NCI-H345 (cell line): Measurements from ENCODE around the gene PEAR1.
A peak's percentile ranks its signal among the peaks of the same experiment; 100 is the strongest.

Source experiments
- DNase-seq: peaks from one replicate; lab custom pipeline; 2025; lab: John Stamatoyannopoulos, UW

Gene PEAR1

DNA sequence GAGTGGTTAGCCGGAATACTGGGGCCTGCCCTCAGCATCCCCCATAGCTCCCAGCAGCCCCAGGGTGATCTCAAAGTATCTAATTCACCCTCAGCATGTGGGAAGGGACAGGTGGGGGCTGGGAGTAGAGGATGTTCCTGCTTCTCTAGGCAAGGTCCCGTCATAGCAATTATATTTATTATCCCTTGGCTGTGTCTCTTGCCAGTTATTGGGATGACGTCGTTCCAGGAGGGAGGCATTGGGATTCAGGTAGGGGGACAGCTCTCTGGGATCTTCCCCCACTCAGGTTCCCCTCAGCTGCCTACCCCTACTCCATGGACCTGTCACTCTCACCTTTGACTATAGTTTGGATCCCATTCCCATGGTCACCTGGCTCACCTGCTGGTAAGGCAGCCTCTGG, 11.9 kb upstream of the PEAR1 start:
- no peak for DNase-seq

DNA sequence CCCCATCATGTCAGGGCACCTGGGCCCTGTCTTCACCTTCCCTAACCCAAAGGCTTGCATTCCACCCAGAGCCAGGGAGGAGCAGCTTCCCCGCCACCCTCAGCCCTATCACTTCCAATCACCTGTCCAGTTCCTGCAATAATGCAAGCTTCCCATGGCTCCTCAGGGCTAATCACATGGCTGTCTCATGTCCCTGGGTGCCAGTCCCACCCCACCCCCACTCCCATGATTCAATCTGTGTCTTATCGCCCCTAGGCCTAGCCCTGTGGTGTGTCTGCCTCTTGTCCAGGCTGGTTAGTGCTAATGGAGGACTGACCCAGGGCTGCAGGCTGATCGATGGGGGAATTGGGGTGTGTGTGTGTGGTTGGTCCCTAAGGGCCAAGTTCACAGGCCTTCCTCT, 11.0 kb upstream of the PEAR1 start:
- DNase-seq = no peak

DNA sequence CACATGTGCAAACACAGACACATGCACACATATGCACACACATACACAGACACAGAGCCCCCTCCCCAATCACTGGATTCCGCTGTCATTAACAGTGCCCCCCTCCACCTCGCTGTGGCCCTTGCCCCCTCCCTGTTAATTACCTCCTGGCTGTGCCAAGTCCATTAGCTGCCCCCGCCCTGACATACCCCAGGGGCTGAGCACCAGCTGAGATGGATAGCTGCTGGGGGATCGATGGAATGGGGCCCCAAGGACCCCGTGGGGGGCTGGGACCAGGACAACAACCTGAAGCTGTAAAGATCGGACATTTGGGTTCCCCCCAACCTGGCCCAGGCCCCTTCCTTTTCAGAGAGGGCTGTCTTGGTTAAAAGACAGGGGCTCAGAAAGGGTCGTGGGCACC, 9.6 kb upstream of the PEAR1 start:
- DNase-seq = no peak

DNA sequence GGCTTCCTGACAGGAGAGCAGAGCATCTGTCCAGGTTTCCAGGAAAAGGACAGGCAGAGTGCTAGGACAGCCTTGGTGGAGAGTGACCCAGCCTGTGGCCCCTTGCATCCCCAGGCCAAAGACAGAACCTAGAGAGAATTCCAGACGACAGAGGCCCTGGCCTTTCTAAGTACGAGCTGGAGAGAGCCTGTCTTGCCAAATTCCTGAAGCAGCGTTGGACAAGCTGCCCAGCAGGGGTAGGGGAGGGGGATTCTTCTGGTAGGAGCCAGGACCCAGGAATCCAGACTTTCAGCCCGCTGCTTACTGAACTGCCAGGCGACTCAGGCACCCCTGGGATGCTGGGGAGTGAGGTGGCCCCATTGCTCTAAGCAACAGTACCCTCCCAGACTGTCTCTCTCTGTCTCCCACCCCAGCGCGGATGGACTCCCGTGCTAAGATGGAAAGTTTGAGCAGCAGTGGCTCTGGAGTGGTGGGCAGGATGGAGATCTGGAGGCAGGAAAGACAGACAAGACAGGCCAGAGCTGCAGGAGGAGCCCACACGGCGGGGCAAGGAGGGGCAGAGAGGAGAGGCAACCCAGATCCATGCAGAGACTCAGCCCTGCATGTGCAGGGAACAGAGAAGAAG, 8.8 kb upstream of the PEAR1 start:
- DNase-seq = no peak

DNA sequence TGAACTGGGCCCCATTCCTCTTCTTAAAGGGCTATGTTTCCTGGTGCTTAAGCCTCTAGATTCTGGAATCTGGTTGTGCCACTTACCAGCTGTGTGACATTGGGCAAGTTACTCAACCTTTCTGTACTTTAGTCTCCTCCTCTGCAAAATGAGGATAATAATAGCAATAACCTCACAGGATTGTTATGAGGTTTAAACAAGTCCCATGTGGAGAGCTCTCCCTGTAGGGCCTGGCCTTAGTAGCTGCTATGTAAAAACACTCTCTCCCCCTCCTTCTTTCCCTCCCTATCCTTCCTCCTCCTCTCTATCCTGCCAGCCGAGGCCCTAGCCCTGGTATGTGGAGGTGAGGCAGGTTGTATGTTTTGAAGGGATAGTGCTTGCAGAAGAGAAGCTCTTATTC, 8.2 kb upstream of the PEAR1 start:
- DNase-seq = no peak

DNA sequence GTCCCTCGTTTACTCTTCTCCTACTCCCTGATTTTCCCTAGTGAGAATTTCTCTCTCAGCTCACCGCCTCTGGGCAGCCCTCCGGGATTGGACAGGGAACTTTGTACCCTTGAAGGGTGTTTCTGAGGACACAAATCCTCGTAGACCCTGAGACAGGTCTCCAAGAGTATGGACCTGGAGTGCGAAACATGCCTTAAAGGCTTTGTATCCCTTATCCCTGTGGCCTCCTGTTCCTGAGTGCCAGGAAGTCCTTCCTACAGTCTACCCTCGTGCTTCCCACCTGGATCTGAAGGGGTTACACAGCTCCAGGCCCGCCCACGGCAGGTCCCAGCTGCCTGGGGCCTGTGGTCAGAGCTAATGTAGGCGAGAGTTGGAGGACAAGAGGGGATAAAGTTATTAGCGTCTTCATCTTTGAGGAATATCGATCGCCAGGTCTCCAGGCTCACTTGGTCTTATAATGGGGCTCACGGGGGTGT, 7.6 kb upstream of the PEAR1 start:
- no peak for DNase-seq

DNA sequence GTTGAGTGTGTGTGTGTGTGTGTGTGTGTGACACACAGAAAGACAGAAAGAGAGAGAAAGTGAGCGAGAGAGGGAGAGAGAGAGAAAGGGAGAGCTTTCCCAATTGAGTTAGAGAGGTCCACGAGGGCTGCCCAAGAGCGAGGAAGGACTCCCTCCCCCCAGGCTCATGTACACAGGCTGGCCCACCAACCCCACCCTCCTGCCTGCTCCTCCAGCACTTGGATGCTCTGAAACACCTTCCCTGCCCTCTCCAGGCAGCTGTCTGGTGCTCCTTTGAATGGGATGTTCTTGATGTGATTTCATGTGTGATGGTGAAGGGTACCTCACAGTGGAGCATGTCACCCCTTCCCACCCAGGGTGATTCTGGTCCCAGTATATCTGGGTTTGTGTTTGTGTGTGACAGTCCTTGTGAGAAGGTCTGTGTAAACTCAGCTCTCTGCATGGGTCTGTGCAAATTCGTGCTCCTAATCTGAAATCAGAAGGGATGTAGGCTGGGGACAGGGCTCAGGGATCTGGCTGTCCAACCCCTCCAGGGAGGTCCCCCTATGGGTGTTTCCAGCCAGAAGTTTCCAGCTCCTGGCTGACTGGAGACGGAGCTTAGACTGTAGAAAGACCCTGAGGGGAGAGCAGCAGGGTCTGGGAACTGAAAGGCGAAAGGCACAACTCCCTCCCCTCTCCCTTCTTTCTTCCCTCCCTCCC, 6.8 kb upstream of the PEAR1 start:
- DNase-seq = no peak

DNA sequence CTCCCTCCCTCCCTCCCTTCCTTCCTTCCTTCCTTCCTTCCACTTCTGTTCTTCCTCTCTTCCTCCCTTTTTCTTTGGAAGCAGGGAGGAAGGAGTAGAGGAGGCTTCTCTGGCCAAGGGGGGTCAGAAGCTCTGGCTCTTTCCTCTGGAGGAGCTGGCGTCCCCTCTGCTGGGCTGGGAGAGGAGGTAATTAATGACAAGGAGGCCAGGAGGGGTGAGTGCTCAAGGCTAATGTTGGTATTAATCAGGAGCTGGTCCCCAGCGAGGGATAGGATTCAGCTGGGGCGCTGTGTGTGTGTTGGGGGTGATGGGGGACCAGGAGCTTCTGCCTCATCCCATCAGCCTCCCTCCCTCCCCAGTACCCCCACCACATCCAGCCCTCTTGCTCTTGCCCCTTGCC, 6.2 kb upstream of the PEAR1 start:
- DNase-seq = no peak

DNA sequence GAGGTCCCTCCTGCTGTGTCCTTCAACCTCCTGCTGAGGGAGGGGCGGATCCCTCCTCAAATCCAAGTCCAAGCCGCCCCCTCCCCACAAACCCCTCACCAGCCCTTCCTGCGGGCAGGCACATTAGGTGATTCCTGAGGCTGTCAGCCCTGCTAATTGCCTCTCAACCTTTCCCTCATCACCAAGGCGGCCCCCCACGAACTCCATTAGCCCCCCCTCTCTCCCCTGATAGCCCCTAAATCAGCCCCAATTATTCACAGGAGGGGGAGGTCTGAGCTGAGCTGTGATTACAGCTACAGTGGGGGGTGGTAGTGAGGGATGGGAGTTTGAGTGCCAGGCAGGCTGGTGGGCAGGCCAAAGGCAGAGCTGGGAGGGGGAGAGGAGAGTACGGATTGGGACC, 5.8 kb upstream of the PEAR1 start:
- DNase-seq = no peak

DNA sequence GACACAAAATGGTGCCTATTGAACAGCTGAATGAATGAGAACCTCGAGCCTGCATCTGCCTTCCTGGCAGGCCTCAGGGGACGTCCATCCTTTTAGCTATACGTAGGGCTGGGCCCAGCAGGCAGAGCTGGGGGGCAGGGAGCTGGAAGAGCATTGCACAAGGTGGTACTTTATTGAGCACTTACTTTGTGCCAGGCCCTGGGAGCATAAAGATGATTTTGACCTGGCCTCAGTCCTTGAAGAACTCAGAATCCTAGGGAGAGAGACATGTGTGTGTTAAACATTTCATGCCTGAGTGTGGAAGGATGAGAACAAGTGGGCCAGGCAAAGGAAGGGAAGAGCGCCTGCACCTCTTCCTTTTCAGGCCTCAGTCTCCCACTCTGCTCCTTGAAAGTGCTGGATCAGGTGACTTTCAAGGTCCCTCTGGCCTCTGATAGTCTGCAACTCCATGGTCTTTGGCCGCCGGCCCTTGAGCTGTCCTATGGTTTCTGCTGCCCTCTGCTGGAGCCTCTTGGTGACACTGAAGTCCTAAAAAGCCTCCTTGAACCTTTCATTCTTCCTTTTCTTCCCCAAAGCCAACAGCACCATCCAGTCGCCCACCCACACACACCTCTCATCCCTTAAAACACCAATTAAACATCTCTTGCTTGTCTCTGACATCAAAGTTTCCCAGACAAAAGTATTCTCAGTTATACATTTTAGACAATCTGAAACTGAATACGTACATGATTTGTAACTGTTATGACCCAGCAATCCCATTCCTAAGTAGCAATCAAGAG, 3.5 kb upstream of the PEAR1 start:
- DNase-seq = peak; percentile 46

DNA sequence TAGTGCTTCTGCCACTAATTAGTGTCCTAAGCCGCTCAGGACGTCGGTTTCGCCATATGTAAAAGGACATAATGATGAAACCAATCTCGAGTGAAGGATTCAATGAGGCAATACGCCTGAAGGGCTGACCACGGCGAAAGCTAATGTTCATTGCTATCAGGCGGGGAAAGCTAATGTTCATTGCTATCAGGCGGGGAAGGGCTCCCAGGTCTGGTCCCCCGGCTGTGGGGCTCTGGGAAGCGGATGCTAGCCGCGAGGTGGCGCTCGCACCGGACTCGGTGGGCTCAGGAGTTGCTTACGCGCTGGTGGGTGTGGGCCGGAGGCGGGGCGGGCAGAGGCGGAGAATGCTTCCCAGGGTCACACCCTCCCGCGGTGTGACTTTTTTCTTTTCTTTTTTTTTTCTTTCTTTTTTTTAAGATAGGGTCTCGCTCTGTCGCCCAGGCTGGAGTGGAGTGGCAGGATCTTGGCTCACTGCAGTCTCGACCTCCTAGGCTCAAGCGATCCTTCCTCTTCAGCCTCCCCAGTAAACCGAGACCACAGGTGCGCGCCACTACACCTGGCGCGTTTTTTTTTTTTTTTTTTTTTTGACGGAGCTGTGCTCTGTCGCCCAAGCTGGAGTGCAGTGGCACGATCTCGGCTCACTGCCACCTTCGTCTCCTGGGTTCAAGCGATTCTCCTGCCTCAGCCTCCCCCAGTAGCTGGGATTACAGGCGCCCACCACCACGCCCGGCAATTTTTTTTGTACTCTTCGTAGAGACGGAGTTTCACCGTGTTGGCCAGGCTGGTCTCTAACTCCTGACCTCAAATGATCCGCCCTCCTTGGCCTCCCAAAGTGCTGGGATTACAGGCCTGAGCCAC, 1.1 kb upstream of the PEAR1 start:
- peak; percentile 84 for DNase-seq

DNA sequence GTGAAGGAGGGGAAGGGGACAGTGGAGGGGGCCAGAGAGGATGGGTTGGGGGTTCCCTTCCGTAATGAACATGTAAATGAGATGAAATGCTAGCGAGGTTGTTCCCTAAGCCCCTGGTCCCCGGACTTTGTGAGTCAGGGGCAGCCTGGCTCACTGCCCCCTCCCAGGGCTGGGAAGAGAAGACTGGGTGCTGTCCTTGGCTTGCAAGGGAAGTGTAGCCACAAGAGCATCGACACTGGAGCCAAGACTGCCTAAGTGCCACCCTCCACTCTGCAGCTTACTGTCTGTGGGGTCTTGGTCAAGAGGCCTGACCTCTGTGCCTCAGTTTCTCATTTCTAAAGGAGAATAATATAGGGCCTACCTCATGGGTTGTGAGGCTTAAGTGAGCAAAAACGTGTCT, 483 bp downstream of the PEAR1 start:
- no peak for DNase-seq

DNA sequence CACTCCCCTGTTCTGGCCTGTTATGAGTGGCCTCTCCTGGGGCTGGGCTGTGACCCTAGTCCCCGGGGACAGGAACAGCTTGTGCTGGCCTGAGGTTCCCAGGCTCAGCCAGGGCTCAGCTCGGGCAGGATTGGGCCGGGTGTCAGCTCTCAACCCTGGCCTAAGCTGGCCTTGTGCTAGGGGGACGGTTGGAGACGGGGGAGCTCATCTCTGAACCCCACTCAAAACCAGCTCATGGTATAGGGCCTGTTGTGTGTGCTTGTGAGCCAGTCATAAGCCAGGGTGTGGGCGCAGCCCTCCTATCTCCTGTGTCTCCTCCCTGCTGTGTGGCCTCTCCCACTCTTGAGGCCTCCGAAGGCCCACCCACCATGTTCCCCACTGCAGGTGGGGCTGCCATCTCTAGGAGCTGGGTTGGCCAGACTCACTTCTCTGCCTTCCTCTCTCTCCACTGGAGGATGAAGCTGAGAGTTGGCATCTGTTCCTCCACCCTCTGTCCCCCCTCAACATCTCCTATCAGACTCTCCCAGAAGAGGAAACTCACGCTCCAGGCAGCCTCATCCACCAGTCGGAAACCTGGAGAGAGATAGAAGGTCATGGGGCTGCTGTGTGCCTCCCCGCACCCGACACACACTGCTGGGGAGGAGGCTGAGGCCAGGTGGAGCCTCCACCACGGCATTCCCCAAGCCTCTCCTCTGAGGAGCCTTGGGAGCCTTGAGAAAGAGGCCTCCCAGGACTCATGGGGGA, 1.4 kb downstream of the PEAR1 start:
- DNase-seq = no peak

DNA sequence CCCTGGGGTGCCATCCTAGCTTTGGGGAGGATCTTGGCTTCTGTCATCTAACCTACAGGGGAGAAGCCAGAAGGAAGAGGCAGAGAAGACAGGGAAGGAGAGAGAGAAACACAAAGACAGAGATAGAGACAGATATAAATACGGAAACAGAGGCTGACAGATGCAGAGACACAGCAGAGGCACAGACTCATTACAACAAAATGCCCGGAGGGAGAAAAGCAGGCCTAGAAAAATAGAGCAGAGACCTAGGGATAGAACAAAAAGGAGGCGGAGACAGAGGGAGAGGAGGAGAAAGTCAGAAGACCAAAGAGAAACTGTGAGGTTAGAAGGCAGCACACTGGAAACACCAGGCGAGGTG, 1.9 kb downstream of the PEAR1 start:
- no peak for DNase-seq

DNA sequence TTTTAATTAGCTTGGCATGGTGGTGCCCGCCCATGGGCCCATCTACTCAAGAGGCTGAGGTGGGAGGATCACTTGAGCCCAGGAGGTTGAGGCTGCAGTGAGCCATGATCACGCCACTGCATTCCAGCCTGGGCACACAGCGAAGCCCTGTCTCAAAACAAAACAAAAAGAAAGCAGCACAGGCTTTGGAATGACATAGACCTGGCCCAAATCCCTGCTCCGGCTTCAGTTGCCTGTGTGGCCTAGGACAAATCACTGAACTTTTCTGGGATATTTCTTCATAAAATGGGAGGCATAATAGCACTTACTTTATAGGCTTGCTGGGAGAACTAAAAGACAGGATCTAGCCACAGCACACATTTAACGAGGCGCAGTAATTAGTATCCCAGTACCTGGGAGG, 2.4 kb downstream of the PEAR1 start:
- DNase-seq = no peak

DNA sequence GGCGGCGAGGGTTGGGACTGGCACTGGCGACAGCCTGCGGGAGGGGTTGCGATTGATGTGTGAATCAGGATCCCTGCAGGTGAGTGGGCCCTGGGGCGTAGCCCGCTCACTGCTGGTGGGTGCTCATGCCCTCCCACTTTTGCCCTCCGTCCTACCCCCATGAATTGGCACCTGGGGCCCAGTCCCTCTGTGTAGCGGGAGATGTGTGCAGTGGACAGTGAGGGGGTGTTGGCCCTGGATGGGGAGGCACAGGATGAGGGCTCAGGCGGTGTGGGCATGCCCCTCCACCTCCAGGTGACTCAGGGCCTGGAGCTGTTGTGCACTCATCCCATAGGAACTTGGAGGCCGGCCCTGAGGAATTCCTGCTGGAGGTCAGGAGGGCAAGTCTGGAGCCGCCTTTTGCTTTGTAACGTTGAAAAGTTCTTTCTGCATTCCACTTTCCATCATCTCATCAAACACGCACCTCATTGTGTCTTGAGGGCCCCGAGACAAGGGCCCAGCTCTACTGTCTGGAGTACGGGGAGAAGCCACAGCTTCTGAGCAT, 3.0 kb downstream of the PEAR1 start:
- DNase-seq = no peak

DNA sequence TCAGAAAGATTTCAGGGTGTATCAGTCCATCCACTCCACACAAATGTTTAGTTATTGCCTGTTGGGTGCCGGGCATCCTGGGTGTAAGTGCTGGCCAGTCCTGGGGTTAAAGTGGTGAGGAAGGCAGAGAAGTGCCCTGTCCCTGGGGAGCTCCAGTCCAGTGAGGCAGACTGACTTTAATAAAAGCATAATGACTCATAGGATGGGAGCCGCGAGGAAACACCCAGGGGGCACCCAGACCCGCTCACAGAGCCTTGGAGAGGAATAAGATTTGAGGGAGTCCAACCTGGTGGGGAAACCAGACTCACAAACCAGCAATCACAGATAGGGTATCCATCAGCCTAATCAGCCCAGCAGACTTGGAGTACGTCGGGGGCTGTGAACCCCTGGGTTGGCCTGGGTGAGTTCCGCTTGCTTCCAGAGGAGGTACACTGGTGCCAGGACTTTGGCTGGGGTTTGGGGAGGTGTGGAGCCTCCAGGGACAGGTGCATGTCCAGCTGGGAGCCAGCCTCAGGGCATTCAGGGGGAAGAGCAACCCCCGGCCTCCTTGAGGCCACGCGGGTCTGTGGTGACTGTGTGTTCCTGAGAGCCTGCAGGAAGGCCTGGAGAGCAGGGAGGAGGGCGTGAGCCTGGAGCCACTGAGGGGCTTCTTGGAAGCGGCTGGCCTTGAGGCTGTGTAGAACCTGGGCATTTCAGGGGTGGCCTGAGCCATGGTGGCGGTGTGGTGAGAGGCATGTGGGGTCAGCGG, 3.7 kb downstream of the PEAR1 start:
- no peak for DNase-seq

DNA sequence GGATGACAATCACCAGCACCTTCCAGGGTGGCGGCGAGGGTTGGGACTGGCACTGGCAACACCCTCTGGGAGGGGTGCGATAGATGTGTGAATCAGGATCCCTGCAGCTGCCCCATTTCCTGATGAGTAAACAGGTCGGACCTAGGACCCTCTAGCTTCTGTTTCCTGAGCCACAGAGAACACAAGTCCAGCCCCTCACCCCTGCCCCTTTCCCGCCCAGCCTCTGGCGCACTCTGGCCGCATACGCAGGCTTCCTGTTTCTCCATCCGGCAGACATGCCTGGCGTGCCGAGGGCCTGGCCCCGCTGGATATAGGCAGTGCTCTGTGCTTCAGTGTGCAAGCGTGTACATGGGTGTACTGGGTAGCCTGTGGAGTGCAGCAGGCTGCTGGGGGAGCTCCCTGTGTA, 4.6 kb downstream of the PEAR1 start:
- no peak for DNase-seq

DNA sequence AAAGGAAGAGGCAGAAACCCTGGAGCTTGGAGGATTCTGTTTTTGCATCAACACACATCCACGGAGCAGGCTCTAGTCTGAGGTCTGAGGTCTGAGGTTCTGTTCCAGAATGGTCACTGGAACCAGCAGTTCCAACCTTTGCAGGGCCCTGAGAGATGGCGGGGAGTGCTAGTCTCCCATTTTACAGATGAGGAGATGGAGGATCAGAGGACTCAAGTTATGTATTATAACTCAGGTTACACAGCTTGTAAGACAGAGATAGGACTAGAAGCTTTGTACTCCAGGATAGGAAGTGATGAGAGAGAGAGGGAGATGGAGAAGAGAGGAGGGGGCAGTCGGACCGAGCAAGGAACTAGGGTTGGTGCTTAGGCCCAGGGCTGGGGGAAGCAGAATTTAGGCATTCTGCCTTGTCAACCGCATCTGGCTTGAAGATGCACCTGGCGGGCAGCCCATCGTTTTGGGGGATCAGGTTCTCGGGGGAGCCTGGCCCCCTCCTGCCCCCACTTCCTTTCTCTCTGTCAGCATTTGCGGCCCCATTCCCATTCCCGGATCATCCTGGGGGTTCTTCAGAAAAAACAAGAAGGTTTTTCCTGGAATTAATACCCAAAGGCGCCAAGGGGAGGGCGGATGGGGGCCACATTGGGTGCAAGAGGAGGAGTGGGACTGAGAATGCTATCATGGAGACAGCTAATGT, 5.6 kb downstream of the PEAR1 start:
- no peak for DNase-seq
